Nephron progenitor cell (in vitro differentiated cells): Measurements from ENCODE around the gene FASTKD1.
"Not testable (repeated sequence)": the region's sequence is repeated elsewhere in the genome, so short reads cannot be mapped to it uniquely, and the experiment has no call there.

Experiments
- DNase-seq: peaks from one replicate; pipeline ENCODE4 v3.0.0; 2021
- H3K27ac Mint-ChIP-seq: 2 replicates; pipeline ENCODE4 v1.8.0; 2021; ENCODE audit warnings: mild to moderate bottlenecking, moderate library complexity, mixed read lengths
- H3K27me3 Mint-ChIP-seq: 2 replicates; pipeline ENCODE4 v1.8.0; 2021; ENCODE audit warnings: mild to moderate bottlenecking, low read depth, mixed read lengths; ENCODE audit not compliant: poor library complexity
- H3K36me3 Mint-ChIP-seq: 2 replicates; pipeline ENCODE4 v1.8.0; 2021; ENCODE audit warnings: low read depth, mixed read lengths
- H3K4me1 Mint-ChIP-seq: 2 replicates; pipeline ENCODE4 v1.8.0; 2021; ENCODE audit warnings: mixed read lengths
- H3K4me3 Mint-ChIP-seq: 2 replicates; pipeline ENCODE4 v1.8.0; 2021; ENCODE audit warnings: mild to moderate bottlenecking, moderate library complexity, mixed read lengths
- H3K9me3 Mint-ChIP-seq: 2 replicates; pipeline ENCODE4 v1.8.0; 2021; ENCODE audit warnings: mild to moderate bottlenecking, moderate library complexity, mixed read lengths
- TF ChIP-seq, protein P1 (sequence below): fragments of 200-600 bp; sonication (generic); IDR thresholded peaks from 2 replicates; pipeline ENCODE4 v1.5.0; 2021; ENCODE audit warnings: antibody characterized with exemption

Gene FASTKD1

DNA sequence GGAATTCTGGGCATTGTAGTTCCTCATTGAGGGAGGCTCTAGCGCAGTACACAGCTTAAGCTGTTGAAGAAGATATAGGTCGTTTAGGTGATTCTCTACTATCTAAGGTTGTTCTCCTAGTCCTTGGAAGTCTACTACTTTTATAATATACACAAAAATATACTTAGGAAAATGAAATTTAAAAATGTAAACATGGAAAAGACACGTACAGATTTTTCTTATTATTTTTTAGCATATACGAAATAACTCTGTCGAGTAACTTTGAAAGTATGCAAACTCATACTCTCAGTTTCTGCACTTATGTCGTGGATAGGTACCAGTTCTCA is 272 bp upstream of the FASTKD1 start:
- Mint-ChIP-seq H3K36me3 (peaks cover 13% of the 10 kb centered on the region), H3K4me3 (peak overlapping the region; percentile 95), H3K9me3 (peaks cover 17% of the 10 kb centered on the region), H3K4me1 (peaks cover 41% of the 10 kb centered on the region), H3K27me3 (peaks cover 31% of the 10 kb centered on the region), H3K27ac (no peak overlapping the region)
- DNase-seq: no peak
- TF ChIP-seq, protein P1, sequence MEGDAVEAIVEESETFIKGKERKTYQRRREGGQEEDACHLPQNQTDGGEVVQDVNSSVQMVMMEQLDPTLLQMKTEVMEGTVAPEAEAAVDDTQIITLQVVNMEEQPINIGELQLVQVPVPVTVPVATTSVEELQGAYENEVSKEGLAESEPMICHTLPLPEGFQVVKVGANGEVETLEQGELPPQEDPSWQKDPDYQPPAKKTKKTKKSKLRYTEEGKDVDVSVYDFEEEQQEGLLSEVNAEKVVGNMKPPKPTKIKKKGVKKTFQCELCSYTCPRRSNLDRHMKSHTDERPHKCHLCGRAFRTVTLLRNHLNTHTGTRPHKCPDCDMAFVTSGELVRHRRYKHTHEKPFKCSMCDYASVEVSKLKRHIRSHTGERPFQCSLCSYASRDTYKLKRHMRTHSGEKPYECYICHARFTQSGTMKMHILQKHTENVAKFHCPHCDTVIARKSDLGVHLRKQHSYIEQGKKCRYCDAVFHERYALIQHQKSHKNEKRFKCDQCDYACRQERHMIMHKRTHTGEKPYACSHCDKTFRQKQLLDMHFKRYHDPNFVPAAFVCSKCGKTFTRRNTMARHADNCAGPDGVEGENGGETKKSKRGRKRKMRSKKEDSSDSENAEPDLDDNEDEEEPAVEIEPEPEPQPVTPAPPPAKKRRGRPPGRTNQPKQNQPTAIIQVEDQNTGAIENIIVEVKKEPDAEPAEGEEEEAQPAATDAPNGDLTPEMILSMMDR: no peak

DNA sequence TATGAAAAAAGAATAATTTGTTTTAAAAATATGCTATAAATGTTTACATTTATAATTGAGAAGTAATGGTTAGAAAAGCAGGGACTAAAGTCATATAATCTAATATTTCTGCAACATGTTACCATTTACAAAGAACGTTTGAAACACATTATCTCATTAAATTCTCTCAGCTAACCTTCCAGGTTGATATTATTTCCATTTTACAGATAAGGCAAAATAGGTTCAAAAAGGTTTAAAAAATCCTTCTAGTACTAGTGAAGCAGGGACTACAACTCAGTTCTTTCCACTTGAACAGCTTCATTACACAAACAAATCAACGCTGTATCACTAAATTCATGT is 875 bp downstream of the FASTKD1 start:
- DNase-seq: no peak
- H3K4me1 Mint-ChIP-seq: peaks cover 37% of the 10 kb centered on the region
- H3K27ac Mint-ChIP-seq: peak overlapping the region; percentile 97

DNA sequence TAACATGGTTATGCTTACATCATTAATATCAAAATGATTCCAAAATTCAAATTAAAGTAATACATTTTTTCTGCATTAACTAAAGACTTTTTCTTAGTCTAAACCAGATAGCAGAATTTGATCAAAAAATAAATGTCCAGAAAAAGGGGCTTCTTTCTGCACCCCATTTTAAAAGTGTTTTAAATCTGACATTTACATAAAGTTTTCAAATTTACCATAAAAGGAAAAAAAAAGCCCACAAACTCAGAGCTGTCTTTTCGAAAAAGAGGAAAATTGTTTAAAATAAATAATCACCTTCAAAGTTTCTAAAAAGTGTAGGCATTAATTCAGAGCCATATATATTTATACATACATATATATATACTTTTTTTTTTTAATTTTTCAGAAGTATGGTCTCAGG is 1.5 kb downstream of the FASTKD1 start:
- TF ChIP-seq, protein P1: no peak
- Mint-ChIP-seq H3K9me3 (peaks cover 17% of the 10 kb centered on the region), H3K27me3 (peaks cover 15% of the 10 kb centered on the region), H3K4me3 (peak overlapping the region; percentile 95), H3K27ac (no peak overlapping the region), H3K36me3 (peaks cover 13% of the 10 kb centered on the region), H3K4me1 (peaks cover 37% of the 10 kb centered on the region)
- no peak for DNase-seq

More for the DNA sequence above, 875 bp downstream of the FASTKD1 start:
- Mint-ChIP-seq H3K27me3 (peaks cover 20% of the 10 kb centered on the region), H3K36me3 (peaks cover 13% of the 10 kb centered on the region), H3K4me3 (peak overlapping the region; percentile 95), H3K9me3 (peaks cover 17% of the 10 kb centered on the region)
- TF ChIP-seq, protein P1: no peak

DNA sequence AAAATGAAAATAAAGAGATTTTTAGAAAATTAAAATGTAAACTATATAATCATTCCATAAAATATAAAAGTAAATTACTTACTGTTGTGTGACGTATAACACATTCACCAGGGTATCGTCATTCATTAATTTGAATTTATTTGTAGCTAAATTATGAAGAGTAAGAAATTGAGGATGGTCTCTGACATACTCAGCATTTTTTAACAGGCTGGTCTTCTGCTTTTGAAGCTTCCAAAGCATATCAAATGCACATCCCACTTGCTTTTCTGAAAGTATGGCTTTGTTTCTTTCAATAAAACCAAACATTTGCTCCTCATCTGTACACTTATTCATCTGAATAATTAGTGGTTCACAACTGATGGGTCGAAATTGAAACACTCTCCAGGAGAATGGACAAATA is 2.1 kb downstream of the FASTKD1 start:
- no peak overlapping the region for H3K27ac Mint-ChIP-seq
- DNase-seq: no peak
- peaks cover 37% of the 10 kb centered on the region for H3K4me1 Mint-ChIP-seq
- H3K4me3 Mint-ChIP-seq: peak overlapping the region; percentile 95
- TF ChIP-seq, protein P1: no peak
- peaks cover 11% of the 10 kb centered on the region for H3K27me3 Mint-ChIP-seq
- H3K9me3 Mint-ChIP-seq: peaks cover 15% of the 10 kb centered on the region
- peaks cover 13% of the 10 kb centered on the region for H3K36me3 Mint-ChIP-seq

DNA sequence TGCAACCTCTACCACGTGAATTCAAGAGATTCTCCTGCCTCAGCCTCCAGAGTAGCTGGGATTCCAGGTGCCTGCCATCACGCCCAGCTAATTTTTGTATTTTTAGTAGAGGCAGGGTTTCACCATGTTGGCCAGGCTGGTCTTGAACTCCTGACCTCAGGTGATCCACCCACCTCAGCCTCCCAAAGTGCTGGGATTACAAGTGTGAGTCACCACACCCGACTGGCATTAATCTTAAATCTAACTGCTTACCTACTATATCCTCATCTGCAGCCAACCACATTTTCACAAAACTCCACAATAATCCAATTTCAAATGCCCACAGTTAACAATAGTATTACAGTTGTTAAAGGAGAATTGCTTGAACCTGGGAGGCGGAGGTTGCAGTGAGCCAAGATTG is 2.9 kb downstream of the FASTKD1 start:
- DNase-seq, H3K27me3 Mint-ChIP-seq, H3K27ac Mint-ChIP-seq: not testable (repeated sequence)
- H3K4me1 Mint-ChIP-seq: peaks cover 37% of the 10 kb centered on the region
- peaks cover 10% of the 10 kb centered on the region for H3K9me3 Mint-ChIP-seq
- H3K4me3 Mint-ChIP-seq: peak overlapping the region; percentile 41
- peaks cover 17% of the 10 kb centered on the region for H3K36me3 Mint-ChIP-seq

DNA sequence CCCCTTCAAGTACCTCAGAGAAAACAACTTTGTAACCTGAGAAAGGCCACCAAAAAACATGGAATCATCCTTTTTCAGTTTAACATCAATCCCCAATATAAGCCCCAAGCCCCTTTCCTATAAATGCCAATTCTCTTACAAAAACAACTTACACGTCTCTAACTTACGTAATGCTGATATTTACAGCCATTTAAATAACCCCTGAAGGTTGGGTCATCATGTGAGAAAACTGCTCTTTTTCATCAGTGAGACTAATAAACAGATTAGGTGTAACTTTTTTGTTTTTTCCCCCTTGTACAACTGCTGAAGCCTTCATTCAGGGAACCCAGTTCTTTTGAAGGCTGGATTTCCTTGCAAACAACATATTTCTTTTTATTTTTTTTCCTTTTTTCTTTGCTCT is 3.7 kb downstream of the FASTKD1 start:
- DNase-seq: no peak
- Mint-ChIP-seq H3K27me3 (no peaks in the 10 kb centered on the region), H3K4me1 (peaks cover 37% of the 10 kb centered on the region), H3K9me3 (peaks cover 13% of the 10 kb centered on the region), H3K36me3 (peaks cover 23% of the 10 kb centered on the region), H3K4me3 (peak overlapping the region; percentile 11), H3K27ac (no peak overlapping the region)
- TF ChIP-seq, protein P1: no peak
